OCI-LY7 (cell line): ENCODE results near the gene XPR1.

Experiments used
- EZH2phosphoT487 ChIP-seq: fragments of 200-600 bp; sonication (generic); IDR thresholded peaks from 2 replicates; pipeline ENCODE4 v1.6.1; 2018; ENCODE audit warnings: low read depth, borderline replicate concordance, mild to moderate bottlenecking, mixed run types, antibody characterized with exemption, low read length, moderate library complexity, mixed read lengths
- TF ChIP-seq, protein P1 (sequence below): fragments of 200-600 bp; sonication (generic); conservative IDR thresholded peaks from 2 replicates; pipeline ENCODE4 v1.5.1; 2014; ENCODE audit warnings: mild to moderate bottlenecking, antibody characterized with exemption, low read length, moderate library complexity, mixed read lengths

DNA sequence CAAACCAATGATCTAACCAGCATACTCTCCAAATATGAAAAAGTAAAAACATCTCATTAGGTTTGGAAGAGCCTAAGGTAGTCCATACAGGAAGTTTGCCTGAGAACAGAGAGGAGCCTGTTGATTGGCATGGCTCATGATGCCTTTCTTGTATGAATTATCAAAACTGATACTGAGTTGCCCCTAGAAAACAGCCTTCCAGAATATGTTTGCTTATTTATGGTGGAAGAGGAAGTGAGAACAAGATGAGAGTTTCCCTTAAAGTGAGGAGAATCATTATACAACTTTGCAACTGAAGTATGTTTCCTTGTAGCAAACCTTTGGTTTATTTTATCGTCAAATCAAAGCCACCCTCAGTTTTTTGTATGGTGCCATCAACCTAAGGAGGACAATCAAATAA is 257.0 kb downstream of the XPR1 start:
- TF ChIP-seq, protein P1, sequence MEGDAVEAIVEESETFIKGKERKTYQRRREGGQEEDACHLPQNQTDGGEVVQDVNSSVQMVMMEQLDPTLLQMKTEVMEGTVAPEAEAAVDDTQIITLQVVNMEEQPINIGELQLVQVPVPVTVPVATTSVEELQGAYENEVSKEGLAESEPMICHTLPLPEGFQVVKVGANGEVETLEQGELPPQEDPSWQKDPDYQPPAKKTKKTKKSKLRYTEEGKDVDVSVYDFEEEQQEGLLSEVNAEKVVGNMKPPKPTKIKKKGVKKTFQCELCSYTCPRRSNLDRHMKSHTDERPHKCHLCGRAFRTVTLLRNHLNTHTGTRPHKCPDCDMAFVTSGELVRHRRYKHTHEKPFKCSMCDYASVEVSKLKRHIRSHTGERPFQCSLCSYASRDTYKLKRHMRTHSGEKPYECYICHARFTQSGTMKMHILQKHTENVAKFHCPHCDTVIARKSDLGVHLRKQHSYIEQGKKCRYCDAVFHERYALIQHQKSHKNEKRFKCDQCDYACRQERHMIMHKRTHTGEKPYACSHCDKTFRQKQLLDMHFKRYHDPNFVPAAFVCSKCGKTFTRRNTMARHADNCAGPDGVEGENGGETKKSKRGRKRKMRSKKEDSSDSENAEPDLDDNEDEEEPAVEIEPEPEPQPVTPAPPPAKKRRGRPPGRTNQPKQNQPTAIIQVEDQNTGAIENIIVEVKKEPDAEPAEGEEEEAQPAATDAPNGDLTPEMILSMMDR, result no peak
- no peak for TF ChIP-seq EZH2phosphoT487
